Measurements from ENCODE around the gene RPA3.

Gene RPA3

DNA sequence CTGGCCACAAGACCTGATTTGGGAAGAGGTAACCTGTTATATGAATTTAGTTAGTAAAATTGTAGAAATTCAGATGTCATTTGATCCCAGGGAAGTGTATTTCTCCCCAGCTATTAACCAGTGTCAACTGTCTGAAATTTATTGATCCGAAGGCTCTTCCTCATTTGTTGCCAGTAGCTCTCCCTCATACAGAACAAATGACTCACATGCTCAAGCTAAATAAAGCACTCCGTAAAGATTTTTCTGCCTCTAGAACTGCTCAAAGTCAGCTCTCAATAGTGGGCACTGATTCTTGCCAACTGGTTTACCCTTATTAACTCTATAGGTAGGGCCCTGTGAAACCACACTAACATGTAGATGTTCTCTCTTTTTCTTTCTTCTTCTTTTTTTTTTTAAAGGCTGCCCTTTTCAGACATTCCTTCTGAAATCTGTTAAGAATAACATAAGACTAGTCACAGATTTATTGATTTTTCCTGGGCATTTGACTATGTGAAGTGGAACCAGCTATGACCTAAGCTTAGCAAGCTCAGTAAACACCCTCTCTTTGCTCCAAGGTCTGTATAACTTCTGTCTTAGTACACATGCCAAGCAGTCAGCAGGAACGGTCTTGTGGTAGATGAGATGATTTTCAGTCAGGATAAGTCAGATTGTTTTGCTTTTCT lies 21.8 kb downstream of the RPA3 start:
- FAIRE-seq (no peak), DNase-seq (ENCODE audit: insufficient read length, low spot score) (no peak)
- TF ChIP-seq, protein P1, sequence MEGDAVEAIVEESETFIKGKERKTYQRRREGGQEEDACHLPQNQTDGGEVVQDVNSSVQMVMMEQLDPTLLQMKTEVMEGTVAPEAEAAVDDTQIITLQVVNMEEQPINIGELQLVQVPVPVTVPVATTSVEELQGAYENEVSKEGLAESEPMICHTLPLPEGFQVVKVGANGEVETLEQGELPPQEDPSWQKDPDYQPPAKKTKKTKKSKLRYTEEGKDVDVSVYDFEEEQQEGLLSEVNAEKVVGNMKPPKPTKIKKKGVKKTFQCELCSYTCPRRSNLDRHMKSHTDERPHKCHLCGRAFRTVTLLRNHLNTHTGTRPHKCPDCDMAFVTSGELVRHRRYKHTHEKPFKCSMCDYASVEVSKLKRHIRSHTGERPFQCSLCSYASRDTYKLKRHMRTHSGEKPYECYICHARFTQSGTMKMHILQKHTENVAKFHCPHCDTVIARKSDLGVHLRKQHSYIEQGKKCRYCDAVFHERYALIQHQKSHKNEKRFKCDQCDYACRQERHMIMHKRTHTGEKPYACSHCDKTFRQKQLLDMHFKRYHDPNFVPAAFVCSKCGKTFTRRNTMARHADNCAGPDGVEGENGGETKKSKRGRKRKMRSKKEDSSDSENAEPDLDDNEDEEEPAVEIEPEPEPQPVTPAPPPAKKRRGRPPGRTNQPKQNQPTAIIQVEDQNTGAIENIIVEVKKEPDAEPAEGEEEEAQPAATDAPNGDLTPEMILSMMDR (IDR thresholded peaks at IDR 0.05; ENCODE audit: insufficient read depth, missing control alignments): no peak

DNA sequence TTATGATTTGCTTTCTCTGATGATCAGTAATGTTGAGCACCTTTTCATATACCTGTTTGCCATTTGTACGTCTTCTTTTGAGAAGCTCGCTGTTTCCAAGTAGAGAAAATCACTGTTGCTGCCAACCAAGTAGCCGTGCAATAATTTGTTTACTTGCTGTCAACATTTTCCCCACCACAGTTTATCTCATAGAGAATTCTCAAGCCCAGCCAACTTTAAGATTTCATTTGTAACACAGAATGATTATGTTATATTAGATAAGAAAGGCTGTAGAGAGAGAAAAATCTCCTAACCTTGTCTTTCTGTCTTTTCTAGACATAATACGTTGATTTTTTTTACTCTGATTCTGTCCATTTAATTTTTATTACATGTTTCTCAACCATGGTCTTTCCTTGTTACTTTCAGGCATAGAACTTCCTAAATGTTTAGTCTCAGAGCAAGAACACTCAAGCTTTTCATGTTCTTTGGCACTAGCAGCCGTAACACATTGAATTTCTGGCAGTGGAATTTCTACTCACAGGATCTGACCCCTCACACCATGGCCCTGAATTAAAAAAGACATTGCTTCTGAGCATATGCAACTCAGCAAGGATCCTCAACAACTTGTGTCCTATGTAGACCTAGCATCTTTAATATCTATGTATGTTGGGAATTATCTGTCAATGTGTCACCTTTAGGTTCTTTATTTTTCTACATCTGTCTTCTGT lies 23.1 kb downstream of the RPA3 start:
- TF ChIP-seq, protein P1 (IDR thresholded peaks at IDR 0.05; ENCODE audit: insufficient read depth, missing control alignments): no peak
- FAIRE-seq: no peak

DNA sequence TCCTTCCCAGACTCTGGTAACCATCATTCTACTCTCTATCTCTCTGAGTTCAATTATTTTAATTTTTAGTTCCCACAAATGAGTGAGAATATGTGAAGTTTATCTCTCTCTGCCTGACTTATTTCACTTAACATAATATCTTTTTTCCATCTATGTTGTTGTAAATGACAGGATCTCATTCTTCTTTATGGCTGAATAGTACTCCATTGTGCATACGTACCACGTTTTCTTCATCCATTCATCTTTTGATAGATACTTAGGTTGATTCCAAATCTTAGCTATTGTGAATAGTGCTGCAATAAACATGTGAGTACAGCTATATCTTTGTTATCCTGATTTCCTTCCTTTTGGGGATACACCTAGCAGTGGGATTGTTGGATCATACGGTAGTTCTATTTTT lies 23.9 kb downstream of the RPA3 start:
- FAIRE-seq (no peak), DNase-seq (ENCODE audit: insufficient read length, low spot score) (no peak)
- TF ChIP-seq, protein P1 (IDR thresholded peaks at IDR 0.05; ENCODE audit: insufficient read depth, missing control alignments): no peak

More for the DNA sequence above, 23.1 kb downstream of the RPA3 start:
- DNase-seq (ENCODE audit: insufficient read length, low spot score): no peak

DNA sequence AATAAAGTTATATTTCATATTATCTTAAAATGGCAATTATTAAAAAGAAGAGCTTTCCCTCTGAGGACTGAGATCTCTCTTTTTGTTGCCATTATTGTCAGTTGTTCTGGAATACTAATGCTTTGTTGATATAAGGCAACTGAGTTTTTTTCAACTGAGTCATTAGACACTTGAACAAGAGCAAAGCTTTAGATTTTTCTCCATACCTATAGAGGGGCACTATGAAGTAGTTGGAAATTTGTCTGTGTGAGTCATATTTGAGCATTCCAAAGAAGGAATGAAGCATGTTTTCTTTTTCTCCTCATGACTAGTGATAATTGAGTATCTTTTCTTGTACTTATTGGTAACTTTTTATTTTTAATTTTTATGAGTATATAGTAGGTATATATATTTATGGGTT lies 24.5 kb downstream of the RPA3 start:
- DNase-seq (ENCODE audit: insufficient read length, low spot score) (no peak), FAIRE-seq (no peak)
- TF ChIP-seq, protein P1 (IDR thresholded peaks at IDR 0.05; ENCODE audit: insufficient read depth, missing control alignments): no peak

DNA sequence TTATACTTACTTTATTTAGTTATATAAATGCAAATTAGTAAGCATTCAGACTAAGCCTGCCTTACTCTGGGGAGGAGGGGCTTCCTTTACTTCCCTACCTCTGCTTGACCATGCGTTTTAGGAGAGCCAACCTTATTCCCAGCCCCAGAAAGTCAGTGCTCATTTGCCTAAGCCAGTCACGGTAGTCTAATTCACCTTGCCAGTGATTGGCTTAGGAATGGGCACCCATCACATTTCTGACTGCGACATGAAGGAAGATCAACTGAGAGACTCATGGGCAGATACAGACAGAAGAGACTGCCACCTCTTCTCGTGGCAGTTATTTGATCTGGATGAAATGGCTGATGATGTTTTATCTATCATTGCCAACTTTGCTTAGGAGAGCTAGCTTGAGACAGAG lies 29.5 kb downstream of the RPA3 start:
- no peak for DNase-seq (ENCODE audit: insufficient read length, low spot score)
- FAIRE-seq: no peak
- TF ChIP-seq, protein P1 (IDR thresholded peaks at IDR 0.05; ENCODE audit: insufficient read depth, missing control alignments): no peak

DNA sequence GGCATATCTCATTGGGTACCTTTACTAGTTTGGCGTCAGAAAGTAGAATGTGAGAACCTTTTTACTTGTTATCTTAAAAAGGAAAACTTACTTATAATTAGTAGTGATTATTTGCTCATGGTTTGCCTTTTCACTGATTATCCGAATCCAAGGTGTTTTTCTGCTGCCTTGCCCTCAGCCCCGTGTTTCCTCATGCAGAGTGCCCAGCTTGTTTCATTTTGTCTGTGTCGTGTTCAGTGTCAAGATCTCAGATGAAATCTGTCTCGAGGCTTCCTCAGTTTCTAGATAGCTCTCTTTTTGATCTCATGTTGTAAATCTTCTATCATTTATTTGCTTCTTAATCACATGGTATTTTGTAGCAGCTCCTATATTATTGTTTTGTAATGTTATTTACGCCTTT lies 30.1 kb downstream of the RPA3 start:
- TF ChIP-seq, protein P1 (IDR thresholded peaks at IDR 0.05; ENCODE audit: insufficient read depth, missing control alignments): no peak
- no peak for DNase-seq (ENCODE audit: insufficient read length, low spot score)
- FAIRE-seq: no peak

DNA sequence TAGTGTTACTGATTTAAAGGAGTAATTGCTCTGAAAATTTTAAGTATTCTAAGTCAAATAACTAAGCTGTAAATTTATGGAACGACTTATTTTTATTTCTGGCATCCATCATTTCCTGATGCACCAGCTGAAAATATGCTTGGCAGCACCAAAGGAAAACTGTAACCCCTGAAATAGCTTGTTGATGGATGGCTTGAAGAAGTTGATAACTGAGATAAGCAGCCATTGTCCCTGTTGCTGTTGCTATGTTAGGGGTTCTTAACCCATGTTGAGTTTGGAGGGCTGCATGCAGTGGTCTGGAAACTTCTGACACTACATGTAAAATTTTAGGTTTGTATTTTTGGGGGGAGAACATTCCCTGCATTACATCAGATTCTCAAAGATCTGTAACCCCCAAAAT lies 30.6 kb downstream of the RPA3 start:
- TF ChIP-seq, protein P1 (IDR thresholded peaks at IDR 0.05; ENCODE audit: insufficient read depth, missing control alignments): no peak
- no peak for DNase-seq (ENCODE audit: insufficient read length, low spot score)
- no peak for FAIRE-seq
